Peyer's patch (tissue), 4 donors: ENCODE measurements around the gene RNASE12. TPM values are rescaled to one million over a fixed set of nuclear protein-coding genes. Genes with fewer than 3 reads are reported as not detected.
"Not testable (repeated sequence)": the region's sequence is repeated elsewhere in the genome, so short reads cannot be mapped to it uniquely, and the experiment has no call there.

ENCODE experiments used
- DNase-seq, 3 donors: peaks; one replicate each; pipeline ENCODE4 v3.0.0-alpha.2; 2017 to 2019
- H3K27ac ChIP-seq, 4 donors: fragments of 200-600 bp; sonication (generic); one replicate each; pipeline ENCODE4 v1.5.1; 2016 to 2019
- H3K27me3 ChIP-seq, 2 donors: fragments of 200-600 bp; sonication (generic); one replicate each; pipeline ENCODE4 v1.5.1; 2019
- H3K36me3 ChIP-seq, 3 donors: fragments of 200-600 bp; sonication (generic); one replicate each; pipeline ENCODE4 v1.5.1; 2016 to 2019
- H3K4me1 ChIP-seq, 4 donors: fragments of 200-600 bp; sonication (generic); one replicate each; pipeline ENCODE4 v1.5.1; 2016 to 2019
- H3K4me3 ChIP-seq, 4 donors: fragments of 200-600 bp; sonication (generic); 1 replicate in 3 of 4; 2 replicates in 1 of 4; pipeline ENCODE4 v1.5.1; 2016 to 2019; ENCODE audit warnings: mild to moderate bottlenecking in 1 of 4
- H3K9me3 ChIP-seq, 4 donors: fragments of 200-600 bp; sonication (generic); one replicate each; pipeline ENCODE4 v1.5.1; 2016 to 2019; ENCODE audit warnings: mild to moderate bottlenecking in 1 of 4
- CTCF ChIP-seq, 6 experiments: fragments of 450-650 bp in 4 of 6; fragments of 200-600 bp in 2 of 6; sonication (generic) in 1 of 6; IDR thresholded peaks; one replicate each; pipeline ENCODE4 v1.5.1; 2017 to 2019; ENCODE audit warnings: antibody characterized with exemption in 6 of 6, mild to moderate bottlenecking in 3 of 6, moderate library complexity in 1 of 6
- POLR2A ChIP-seq, 2 donors: fragments of 450-650 bp; IDR thresholded peaks; one replicate each; pipeline ENCODE4 v1.5.1; 2017; ENCODE audit warnings: antibody characterized with exemption in 2 of 2, mild to moderate bottlenecking in 2 of 2, moderate library complexity in 2 of 2
- total RNA-seq, 4 donors: library from RNA; depleted of rRNA; stranded (reverse); fragments of >200 nt; gene quantifications; one replicate each; pipeline ENCODE4 v1.1.0, GENCODE V29; 2016

The RNASE12 gene
- total RNA-seq, 4 donors from 2014 or later: not detected

- Histone ChIP-seq H3K9me3 (no peaks in the 10 kb centered on the region), H3K27ac (peak overlapping the region in 2 of 4 donors; percentile 8 to 51), H3K36me3 (no peaks in the 10 kb centered on the region), H3K4me3 (peak overlapping the region in 3 of 4 donors; percentile 4 to 27 (median 21)), H3K27me3 (no peaks in the 10 kb centered on the region), H3K4me1 (peaks cover 0 to 5% (median 0%) of the 10 kb centered on the region in 4 donors)
- TF ChIP-seq CTCF (IDR thresholded peaks at IDR 0.05) (no peak), POLR2A (IDR thresholded peaks at IDR 0.05) (peak in 1 of 2 donors; percentile 23)
- DNase-seq: peak; percentile 69 to 91 (median 74)
Observed at GRCh38 chr14:20624495-20625070, 33.4 kb upstream of the RNASE12 start.

- Histone ChIP-seq H3K9me3 (no peaks in the 10 kb centered on the region), H3K27ac (no peak overlapping the region)
Observed at GRCh38 chr14:20623798-20624197, 32.6 kb upstream of the RNASE12 start.

GRCh38 chr14:20622816-20623291 lies 31.7 kb upstream of the RNASE12 start:
- Histone ChIP-seq H3K4me1 (peaks cover 0 to 5% (median 0%) of the 10 kb centered on the region in 4 donors), H3K9me3 (no peaks in the 10 kb centered on the region), H3K36me3 (no peaks in the 10 kb centered on the region), H3K4me3 (peak overlapping the region in 1 of 4 donors; percentile 4), H3K27ac (peak overlapping the region in 1 of 4 donors; percentile 43), H3K27me3 (no peaks in the 10 kb centered on the region)
- no peak for TF ChIP-seq POLR2A (IDR thresholded peaks at IDR 0.05)
- no peak for TF ChIP-seq CTCF (IDR thresholded peaks at IDR 0.05)
- DNase-seq: no peak

More at GRCh38 chr14:20623798-20624197, 32.6 kb upstream of the RNASE12 start:
- peaks cover 0 to 5% (median 0%) of the 10 kb centered on the region in 4 donors for H3K4me1 ChIP-seq
- H3K36me3 ChIP-seq: no peaks in the 10 kb centered on the region
- TF ChIP-seq POLR2A (IDR thresholded peaks at IDR 0.05) (no peak), CTCF (IDR thresholded peaks at IDR 0.05) (no peak)
- no peaks in the 10 kb centered on the region for H3K27me3 ChIP-seq
- H3K4me3 ChIP-seq: no peak overlapping the region
- no peak for DNase-seq

- no peak for DNase-seq
- TF ChIP-seq CTCF (IDR thresholded peaks at IDR 0.05) (no peak), POLR2A (IDR thresholded peaks at IDR 0.05) (no peak)
- peak overlapping the region in 1 of 4 donors; percentile 10 for H3K27ac ChIP-seq
Observed at GRCh38 chr14:20620798-20621478, 29.8 kb upstream of the RNASE12 start.

GRCh38 chr14:20619688-20620087 lies 28.5 kb upstream of the RNASE12 start:
- H3K4me1 ChIP-seq, H3K27me3 ChIP-seq, H3K4me3 ChIP-seq, H3K27ac ChIP-seq, DNase-seq, H3K36me3 ChIP-seq, H3K9me3 ChIP-seq: not testable (repeated sequence)

More at GRCh38 chr14:20620798-20621478, 29.8 kb upstream of the RNASE12 start:
- H3K4me1 ChIP-seq: peaks cover 0 to 5% (median 0%) of the 10 kb centered on the region in 4 donors
- H3K27me3 ChIP-seq: no peaks in the 10 kb centered on the region
- no peak overlapping the region for H3K4me3 ChIP-seq
- H3K9me3 ChIP-seq: no peaks in the 10 kb centered on the region
- no peaks in the 10 kb centered on the region for H3K36me3 ChIP-seq

GRCh38 chr14:20618271-20618749 lies 27.1 kb upstream of the RNASE12 start:
- Histone ChIP-seq H3K36me3 (no peaks in the 10 kb centered on the region), H3K27me3 (no peaks in the 10 kb centered on the region), H3K27ac (no peak overlapping the region), H3K4me3 (no peak overlapping the region), H3K9me3 (no peaks in the 10 kb centered on the region), H3K4me1 (peaks cover 0 to 6% (median 2%) of the 10 kb centered on the region in 4 donors)
- DNase-seq: no peak
- TF ChIP-seq CTCF (IDR thresholded peaks at IDR 0.05) (no peak), POLR2A (IDR thresholded peaks at IDR 0.05) (no peak)
